NCI-H2196 (cell line): ENCODE results near the gene BEND2.
A peak's percentile ranks its signal among the peaks of the same experiment; 100 is the strongest.
"Not testable (repeated sequence)": the region's sequence is repeated elsewhere in the genome, so short reads cannot be mapped to it uniquely, and the experiment has no call there.

Experiments used
- DNase-seq: peaks from one replicate; lab custom pipeline; 2025; ENCODE audit not compliant: unreplicated experiment; lab: John Stamatoyannopoulos, UW

BEND2 gene

DNA sequence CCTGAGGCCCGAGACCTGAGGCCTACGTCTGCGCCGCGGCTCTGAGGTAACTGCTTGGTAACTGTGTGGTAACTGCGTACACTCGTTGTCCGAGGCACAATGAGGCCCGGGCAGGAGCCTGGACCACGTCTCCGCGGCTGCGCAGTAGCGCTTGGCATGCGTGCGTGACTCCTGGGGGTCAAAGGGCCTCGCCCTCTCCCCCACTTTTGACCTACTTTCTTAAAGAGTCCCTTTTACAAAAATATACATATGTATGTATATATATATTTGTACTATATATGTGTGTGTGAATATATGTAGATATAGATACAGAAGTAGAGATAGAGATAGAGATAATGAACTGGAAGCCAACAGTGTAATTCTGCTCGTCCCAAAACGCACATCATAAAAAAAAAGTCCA, at the start of gene BEND2:
Gene BEND2 (minus strand): TSS at position 101 of the 400 bp plus-strand sequence. CDS start 136 bp downstream, outside the sequence.
- no peak for DNase-seq

- no peak for DNase-seq
These were observed 34.4 kb upstream of the BEND2 start for GRCh38 chrX:18255059-18255458.

GRCh38 chrX:18252644-18253359, 32.1 kb upstream of the BEND2 start:
- no peak for DNase-seq

DNA sequence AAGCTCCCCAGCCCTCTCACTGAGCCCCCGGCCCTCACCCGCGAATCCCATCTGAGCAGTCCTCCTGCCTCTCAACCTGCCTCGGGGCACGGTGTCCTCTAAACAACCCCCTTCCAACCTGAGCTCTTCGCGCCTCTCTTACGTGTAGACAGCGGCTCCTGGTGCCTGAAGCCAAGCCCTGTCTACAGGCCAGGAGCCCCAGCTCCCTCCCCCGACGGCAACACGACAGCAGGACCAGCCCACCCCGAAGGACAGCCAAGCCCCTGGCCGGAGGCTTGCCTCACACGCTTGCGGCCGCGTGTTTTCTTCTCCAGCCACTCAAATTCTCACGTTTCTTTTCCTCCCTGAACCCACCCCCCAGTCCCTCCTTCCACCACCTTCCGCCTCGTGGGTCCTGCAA, 9.0 kb upstream of the BEND2 start:
- not testable (repeated sequence) for DNase-seq

- DNase-seq, result no peak
These were observed 7.4 kb upstream of the BEND2 start for GRCh38 chrX:18228069-18228468.

GRCh38 chrX:18227458-18227857, 6.8 kb upstream of the BEND2 start:
- DNase-seq, result no peak

DNA sequence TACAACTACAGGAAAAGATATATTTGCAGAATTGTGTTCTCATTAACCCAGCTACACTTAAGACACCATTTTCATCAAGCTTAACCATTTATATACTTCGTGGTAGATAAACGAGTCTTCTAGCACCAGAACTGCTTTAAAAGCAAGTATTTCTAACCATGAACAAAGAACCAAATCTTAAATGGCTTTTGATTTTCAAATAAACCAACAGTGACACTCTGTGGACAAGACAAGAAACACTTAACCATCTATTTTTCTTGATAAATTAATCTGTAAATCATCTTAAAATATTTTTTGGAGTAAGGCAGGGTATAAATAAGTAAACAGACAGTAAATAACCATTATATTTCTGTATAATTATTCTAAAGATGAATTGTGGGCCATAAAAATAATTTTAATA, 10.2 kb downstream of the BEND2 start:
- DNase-seq, result no peak

- DNase-seq, result no peak
These were observed 14.0 kb downstream of the BEND2 start for GRCh38 chrX:18206657-18207056.

DNA sequence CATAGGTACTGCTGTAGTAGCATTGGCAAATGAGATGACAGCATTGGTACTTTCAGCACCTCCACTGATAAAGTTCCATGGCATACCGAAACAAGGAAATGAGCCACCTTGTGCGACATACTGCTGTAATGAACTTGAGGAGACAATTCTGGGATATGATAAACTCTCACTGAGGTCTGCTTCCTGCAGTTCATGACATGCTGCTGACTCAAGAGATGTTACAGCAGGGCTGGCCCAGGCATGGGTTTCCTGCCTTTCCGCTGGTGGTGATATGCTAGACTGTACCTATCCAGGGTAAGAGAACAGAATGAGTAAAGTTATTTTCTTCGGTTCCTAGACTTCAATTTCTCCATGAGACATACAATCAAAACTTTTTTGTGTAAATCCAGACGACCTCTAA, 17.1 kb downstream of the BEND2 start:
- no peak for DNase-seq

- no peak for DNase-seq
These were observed 26.0 kb downstream of the BEND2 start for GRCh38 chrX:18194688-18195087.

- DNase-seq, result no peak
These were observed 41.2 kb downstream of the BEND2 start for GRCh38 chrX:18179446-18179845.

DNA sequence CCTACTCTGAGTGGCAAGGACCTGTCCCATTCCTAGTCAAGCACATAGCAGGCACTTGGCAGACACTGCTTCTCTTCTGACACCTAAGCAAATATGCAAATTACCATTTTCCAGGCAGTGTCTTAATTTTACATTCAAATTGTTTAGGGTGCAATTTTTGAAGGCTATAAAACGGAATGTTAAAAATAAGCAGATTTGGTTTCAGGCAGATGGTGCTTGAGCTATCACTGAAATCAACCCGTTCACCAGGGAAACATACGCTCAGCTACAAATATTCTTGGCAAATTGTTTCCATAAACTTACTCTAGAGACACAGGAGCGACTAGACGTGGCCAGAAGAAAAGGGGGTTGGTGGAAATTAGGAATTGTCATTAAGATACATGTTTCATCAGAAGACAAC, 45.7 kb downstream of the BEND2 start:
- DNase-seq, result no peak

DNA sequence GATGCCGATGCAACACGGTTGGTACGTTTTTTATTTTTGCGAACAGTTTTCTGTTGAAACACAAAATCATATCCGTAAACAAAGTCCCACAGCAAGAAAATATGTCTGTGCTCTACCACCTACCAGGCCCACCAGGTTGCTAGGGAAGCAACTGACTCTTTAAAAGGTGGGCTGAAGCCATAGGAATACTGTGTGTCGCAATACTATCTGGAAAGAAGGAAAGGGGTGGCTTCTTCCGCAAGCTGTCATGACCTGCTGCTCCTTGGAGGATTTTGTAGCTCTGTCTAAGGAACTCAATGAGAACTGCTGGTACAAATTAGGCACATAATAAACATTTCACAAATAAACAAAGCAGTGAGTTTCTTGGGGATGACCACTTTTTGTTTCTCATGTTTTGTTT, 46.5 kb downstream of the BEND2 start:
- no peak for DNase-seq

GRCh38 chrX:18173494-18174180, 47.0 kb downstream of the BEND2 start:
- DNase-seq, result peak; percentile 38

DNA sequence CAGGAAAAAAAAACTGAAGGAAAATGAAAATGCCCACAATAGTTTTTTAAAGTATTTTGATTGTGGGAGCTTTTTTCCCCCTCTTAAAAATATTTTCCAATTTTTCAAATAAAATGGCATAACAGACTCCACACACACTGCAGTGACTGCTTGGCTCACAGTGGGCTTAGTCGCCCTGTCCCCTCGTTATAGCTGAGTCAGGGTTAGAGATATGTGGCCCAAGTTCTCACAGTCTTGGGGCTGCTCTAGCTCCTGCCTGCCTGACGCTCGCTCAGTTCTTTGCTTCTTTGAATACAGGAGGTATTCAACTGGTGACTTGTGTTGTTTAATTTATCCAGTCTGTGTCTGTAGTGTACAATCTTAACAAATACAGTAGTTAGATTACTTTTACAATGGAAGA, 47.7 kb downstream of the BEND2 start:
- no peak for DNase-seq

DNA sequence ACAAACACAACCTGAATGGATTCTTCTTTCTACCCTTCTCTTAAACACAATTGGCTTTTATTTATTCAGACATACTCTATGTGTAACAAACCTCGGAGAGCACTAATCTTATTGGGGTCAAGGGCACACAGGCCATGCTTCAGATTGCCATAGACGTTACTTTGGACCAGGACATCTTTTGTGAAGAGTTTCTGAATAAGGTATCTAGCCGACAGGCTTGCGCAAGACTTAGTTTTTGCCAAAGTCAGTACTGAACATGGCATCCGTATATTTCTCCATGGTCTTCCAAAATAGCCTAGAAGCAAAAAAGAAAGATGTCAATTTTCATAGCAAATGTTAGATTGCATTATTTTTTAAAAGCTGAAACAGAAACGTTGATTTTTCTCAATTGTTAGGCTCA, 49.8 kb downstream of the BEND2 start:
- no peak for DNase-seq

- no peak for DNase-seq
These were observed 54.6 kb downstream of the BEND2 start for GRCh38 chrX:18166068-18166467.

DNA sequence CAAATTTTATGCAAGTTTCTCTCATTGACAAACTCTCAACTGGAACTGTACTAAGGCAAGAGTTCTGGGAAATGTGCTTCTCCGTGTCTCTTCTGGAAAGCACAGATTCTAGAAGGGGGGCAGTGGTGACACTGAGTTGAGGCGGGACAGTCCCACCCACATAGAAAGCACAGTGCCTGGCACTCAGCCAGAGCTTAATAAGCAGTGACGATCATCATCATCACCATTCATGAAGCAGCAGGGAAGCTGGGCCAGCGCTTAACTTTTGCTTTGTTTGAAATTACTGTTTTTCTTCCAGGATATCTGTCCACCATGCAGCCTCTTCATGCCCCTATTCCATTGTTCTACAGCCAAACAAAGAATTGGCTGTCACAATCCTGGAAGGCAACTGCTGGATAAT, 60.3 kb downstream of the BEND2 start:
- no peak for DNase-seq

- DNase-seq, result no peak
These were observed 61.7 kb downstream of the BEND2 start for GRCh38 chrX:18158963-18159362.

DNA sequence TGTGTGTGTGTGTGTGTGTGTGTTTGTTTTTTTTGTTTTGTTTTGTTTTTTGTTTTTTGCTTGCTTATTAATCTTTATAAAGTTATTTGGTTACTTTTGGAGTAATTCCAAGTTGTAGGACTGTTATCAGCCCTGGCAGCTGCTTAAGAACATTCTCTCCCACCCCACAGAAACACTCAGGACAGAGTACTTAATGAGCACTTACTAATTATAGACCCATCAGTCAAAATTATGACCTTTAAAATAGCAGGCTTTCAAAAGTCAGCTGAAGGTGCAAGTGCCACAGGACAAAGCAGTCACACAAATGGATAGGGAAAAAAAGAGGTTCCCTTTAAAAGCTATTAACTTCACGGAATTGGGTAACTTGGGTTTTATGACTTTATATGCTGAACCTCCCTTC, 69.0 kb downstream of the BEND2 start:
- no peak for DNase-seq

DNA sequence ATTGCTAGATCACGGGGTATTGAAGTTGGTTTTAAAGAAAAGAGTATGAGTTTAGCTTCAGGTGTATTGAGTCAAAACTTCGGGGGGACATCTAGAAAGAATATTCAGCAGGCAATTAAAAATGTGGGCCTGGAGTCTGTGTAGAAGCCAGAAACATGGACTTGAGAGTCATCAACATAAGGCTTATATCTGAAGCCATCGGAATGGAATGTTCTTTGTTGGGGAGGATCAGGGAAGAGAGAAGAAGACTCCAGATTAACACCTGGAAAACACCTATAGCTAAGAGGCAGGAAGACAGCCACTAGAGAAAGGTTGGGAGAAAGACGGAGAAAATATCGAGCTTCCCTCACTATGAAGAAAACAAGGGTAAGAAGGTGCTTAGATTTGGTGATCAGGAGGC, 69.5 kb downstream of the BEND2 start:
- no peak for DNase-seq

DNA sequence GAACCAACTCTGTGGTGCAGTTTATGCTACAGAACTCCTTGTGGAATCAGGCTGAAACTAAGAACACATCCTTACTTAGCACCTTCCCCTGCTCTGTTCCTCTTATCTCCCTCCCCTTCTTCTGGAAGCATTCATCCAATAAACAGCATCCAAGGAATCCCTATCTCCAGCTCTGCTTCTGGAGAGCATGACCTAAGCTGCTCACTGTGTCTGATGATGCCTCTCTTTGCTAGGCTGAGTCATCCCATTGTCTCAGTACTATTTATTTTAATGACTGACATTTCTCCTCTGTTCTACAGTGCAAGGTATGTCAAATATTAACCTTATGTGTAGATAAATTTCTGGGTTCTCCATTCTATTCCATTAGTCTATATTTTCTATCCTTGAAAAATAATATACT, 71.2 kb downstream of the BEND2 start:
- DNase-seq, result no peak

DNA sequence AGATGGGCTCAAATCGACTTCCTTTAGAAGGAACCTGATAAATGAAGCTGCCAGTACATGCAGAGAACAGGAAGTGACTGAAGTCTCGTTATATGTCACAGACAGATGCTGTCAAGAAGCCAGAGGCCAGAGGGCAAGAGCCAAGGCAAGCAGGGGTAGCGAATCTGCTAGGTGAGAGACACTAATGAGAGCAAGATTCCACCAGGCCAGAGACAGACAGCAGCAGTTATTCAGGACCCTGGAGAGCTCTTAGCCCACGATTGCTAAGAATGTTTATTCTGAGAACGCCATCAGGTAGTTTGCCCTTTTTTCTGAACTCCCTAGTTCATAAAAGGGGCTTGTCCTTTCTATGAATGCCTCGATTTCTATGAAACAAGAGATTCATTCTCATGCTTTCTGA, 73.7 kb downstream of the BEND2 start:
- DNase-seq, result no peak
